WTC11 (cell line): ENCODE measurements around the gene KCNJ16.

Experiments used
- CREM ChIP-seq: sonication (generic); formaldehyde crosslinking; IDR thresholded peaks from 2 replicates; pipeline ENCODE4 v1.8.1; 2022; ENCODE audit warnings: mild to moderate bottlenecking, missing genetic modification reagents, moderate library complexity
- E2F4 ChIP-seq: sonication (generic); formaldehyde crosslinking; IDR thresholded peaks from 2 replicates; pipeline ENCODE4 v1.8.1; 2022; ENCODE audit warnings: low read depth, mild to moderate bottlenecking, moderate library complexity, missing genetic modification reagents, borderline replicate concordance
- GABPB1 ChIP-seq: sonication (generic); formaldehyde crosslinking; IDR thresholded peaks from 2 replicates; pipeline ENCODE4 v1.8.1; 2023; ENCODE audit warnings: mild to moderate bottlenecking, missing genetic modification reagents
- MYBL2 ChIP-seq: sonication (generic); formaldehyde crosslinking; IDR thresholded peaks from 2 replicates; pipeline ENCODE4 v1.8.1; 2023; ENCODE audit warnings: mild to moderate bottlenecking, moderate library complexity, missing genetic modification reagents
- SP1 ChIP-seq: sonication (generic); formaldehyde crosslinking; conservative IDR thresholded peaks from 2 replicates; pipeline ENCODE4 v1.8.1; 2022; ENCODE audit warnings: missing genetic modification reagents
- TF ChIP-seq, protein P1 (sequence below): fragments of 200-600 bp; IDR thresholded peaks from 2 replicates; pipeline ENCODE4 v1.8.0; 2022; ENCODE audit warnings: antibody characterized with exemption

DNA sequence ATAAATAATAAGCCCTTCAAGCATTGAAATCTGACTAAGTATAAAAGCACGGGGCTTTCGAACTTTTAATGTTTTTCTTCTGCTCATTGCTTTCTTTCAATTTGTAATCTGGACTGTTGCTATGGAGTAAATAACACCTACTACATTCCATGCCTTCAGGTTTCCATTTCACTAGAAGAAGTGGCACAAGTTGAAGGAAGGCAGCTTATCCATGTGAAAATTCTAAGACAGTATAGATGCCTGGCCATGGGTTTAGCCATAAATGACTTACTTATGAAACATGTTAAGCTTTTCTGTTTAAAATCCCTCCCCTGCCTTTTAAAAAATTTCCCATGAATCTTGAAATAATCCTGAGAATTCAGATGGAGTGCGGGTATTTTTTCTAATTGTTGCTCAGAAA, 30.6 kb downstream of the KCNJ16 start:
- TF ChIP-seq, protein P1, sequence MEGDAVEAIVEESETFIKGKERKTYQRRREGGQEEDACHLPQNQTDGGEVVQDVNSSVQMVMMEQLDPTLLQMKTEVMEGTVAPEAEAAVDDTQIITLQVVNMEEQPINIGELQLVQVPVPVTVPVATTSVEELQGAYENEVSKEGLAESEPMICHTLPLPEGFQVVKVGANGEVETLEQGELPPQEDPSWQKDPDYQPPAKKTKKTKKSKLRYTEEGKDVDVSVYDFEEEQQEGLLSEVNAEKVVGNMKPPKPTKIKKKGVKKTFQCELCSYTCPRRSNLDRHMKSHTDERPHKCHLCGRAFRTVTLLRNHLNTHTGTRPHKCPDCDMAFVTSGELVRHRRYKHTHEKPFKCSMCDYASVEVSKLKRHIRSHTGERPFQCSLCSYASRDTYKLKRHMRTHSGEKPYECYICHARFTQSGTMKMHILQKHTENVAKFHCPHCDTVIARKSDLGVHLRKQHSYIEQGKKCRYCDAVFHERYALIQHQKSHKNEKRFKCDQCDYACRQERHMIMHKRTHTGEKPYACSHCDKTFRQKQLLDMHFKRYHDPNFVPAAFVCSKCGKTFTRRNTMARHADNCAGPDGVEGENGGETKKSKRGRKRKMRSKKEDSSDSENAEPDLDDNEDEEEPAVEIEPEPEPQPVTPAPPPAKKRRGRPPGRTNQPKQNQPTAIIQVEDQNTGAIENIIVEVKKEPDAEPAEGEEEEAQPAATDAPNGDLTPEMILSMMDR, result no peak
- no peak for TF ChIP-seq CREM (CRISPR knock-in tag)
- no peak for TF ChIP-seq MYBL2
- no peak for TF ChIP-seq GABPB1
- no peak for TF ChIP-seq SP1
- TF ChIP-seq E2F4 (CRISPR knock-in tag), result no peak
